Activated CD8-positive, alpha-beta T cell treated with anti-CD3 and anti-CD28 coated beads, Interleukin-2, amount 10 ng/mL, durations not matched to agents 7 days and 5 days (primary cell): ENCODE results near the gene FAHD2A. TPM values are rescaled to one million over a fixed set of nuclear protein-coding genes. Genes with fewer than 3 reads are reported as not detected.
"Not testable (repeated sequence)": the region's sequence is repeated elsewhere in the genome, so short reads cannot be mapped to it uniquely, and the experiment has no call there.

ENCODE experiments used
- ATAC-seq: fragments of 150-1000 bp; cut with Tn5 transposase; one replicate; pipeline ENCODE4 v1.10.0; 2021; ENCODE audit warnings: moderate library complexity
- CTCF ChIA-PET: fragments of 350-600 bp; sonication (Branson Sonifier 250); formaldehyde crosslinking; loops from one replicate; lab custom pipeline; 2021; ENCODE audit warnings: antibody characterized with exemption; lab: Charles Lee
- POLR2A ChIA-PET: fragments of 350-600 bp; sonication (Branson Sonifier 250); formaldehyde crosslinking; loops from one replicate; lab custom pipeline; 2021; ENCODE audit warnings: antibody characterized with exemption; lab: Charles Lee
- DNase-seq: peaks from one replicate; pipeline ENCODE4 v3.0.0-alpha.2; 2020
- H3K27ac Mint-ChIP-seq: one replicate; pipeline ENCODE4 v1.8.0; 2021; ENCODE audit warnings: mild to moderate bottlenecking, mixed read lengths
- H3K27me3 Mint-ChIP-seq: one replicate; pipeline ENCODE4 v1.8.0; 2021; ENCODE audit warnings: low read depth, mixed read lengths
- H3K36me3 Mint-ChIP-seq: one replicate; pipeline ENCODE4 v1.8.0; 2021; ENCODE audit warnings: low read depth, mixed read lengths
- H3K4me1 Mint-ChIP-seq: one replicate; pipeline ENCODE4 v1.8.0; 2021; ENCODE audit warnings: low read depth, mixed read lengths
- H3K4me3 Mint-ChIP-seq: one replicate; pipeline ENCODE4 v1.8.0; 2021; ENCODE audit warnings: mild to moderate bottlenecking, mixed read lengths
- H3K9me3 Mint-ChIP-seq: one replicate; pipeline ENCODE4 v1.8.0; 2022; ENCODE audit warnings: mixed read lengths; ENCODE audit not compliant: insufficient read depth
- total RNA-seq, 2 experiments: library from RNA; stranded (reverse); gene quantifications; one replicate each; pipeline ENCODE4 v1.2.3, GENCODE V29; 2021

Gene FAHD2A
- total RNA-seq: 10 to 100 TPM; 29.2 to 30.5 TPM

GRCh38 chr2:95402370-95403203, at the start of gene FAHD2A:
FAHD2A (plus strand) TSS chr2:95402708; CDS start chr2:95405559, 2,851 bp downstream.
- ATAC-seq (peak; percentile 97), DNase-seq (peak; percentile 97)
- Mint-ChIP-seq H3K9me3 (no peaks in the 10 kb centered on the region), H3K27me3 (no peaks in the 10 kb centered on the region), H3K4me3 (peak within 1 kb of the TSS; percentile 99), H3K27ac (peak within 1 kb of the TSS; percentile 97), H3K4me1 (peaks cover 20% of the 10 kb centered on the region), H3K36me3 (no peaks in the 10 kb centered on the region)
- ChIA-PET POLR2A (no interaction called here), CTCF (interaction anchor here (1.1 to 4.6 kb wide), 4 partner anchors 10 to 57 kb away, joined by 3 to 39 read pairs (median 7); no protein-coding TSS in a partner anchor)

GRCh38 chr2:95353055-95353575, 49.4 kb upstream of the FAHD2A start:
- peaks cover 3% of the 10 kb centered on the region for H3K27me3 Mint-ChIP-seq
- no peak overlapping the region for H3K4me3 Mint-ChIP-seq
- no peak overlapping the region for H3K27ac Mint-ChIP-seq
- ATAC-seq: no peak
- POLR2A ChIA-PET: no interaction called here
- no peaks in the 10 kb centered on the region for H3K9me3 Mint-ChIP-seq
- CTCF ChIA-PET: no interaction called here
- DNase-seq: no peak
- no peaks in the 10 kb centered on the region for H3K36me3 Mint-ChIP-seq
- H3K4me1 Mint-ChIP-seq: no peaks in the 10 kb centered on the region

GRCh38 chr2:95353613-95354468, 48.7 kb upstream of the FAHD2A start:
- Mint-ChIP-seq H3K4me3 (no peak overlapping the region), H3K27me3 (no peaks in the 10 kb centered on the region), H3K9me3 (no peaks in the 10 kb centered on the region), H3K36me3 (no peaks in the 10 kb centered on the region), H3K27ac (no peak overlapping the region), H3K4me1 (no peaks in the 10 kb centered on the region)
- CTCF ChIA-PET: no interaction called here
- POLR2A ChIA-PET: no interaction called here
- DNase-seq (no peak), ATAC-seq (no peak)

GRCh38 chr2:95354469-95354901, 48.0 kb upstream of the FAHD2A start:
- no peaks in the 10 kb centered on the region for H3K9me3 Mint-ChIP-seq
- POLR2A ChIA-PET: no interaction called here
- no peak overlapping the region for H3K4me3 Mint-ChIP-seq
- H3K36me3 Mint-ChIP-seq: no peaks in the 10 kb centered on the region
- peaks cover 3% of the 10 kb centered on the region for H3K27me3 Mint-ChIP-seq
- H3K27ac Mint-ChIP-seq: no peak overlapping the region
- CTCF ChIA-PET: no interaction called here
- no peaks in the 10 kb centered on the region for H3K4me1 Mint-ChIP-seq
- ATAC-seq: no peak
- no peak for DNase-seq

- no peak overlapping the region for H3K4me3 Mint-ChIP-seq
- H3K4me1 Mint-ChIP-seq: no peaks in the 10 kb centered on the region
- peaks cover 3% of the 10 kb centered on the region for H3K27me3 Mint-ChIP-seq
- no peaks in the 10 kb centered on the region for H3K36me3 Mint-ChIP-seq
- POLR2A ChIA-PET: no interaction called here
- CTCF ChIA-PET: no interaction called here
- no peaks in the 10 kb centered on the region for H3K9me3 Mint-ChIP-seq
- no peak for ATAC-seq
- no peak for DNase-seq
- no peak overlapping the region for H3K27ac Mint-ChIP-seq
Measured at GRCh38 chr2:95354925-95355324, 47.6 kb upstream of the FAHD2A start.

GRCh38 chr2:95355486-95355885, 47.0 kb upstream of the FAHD2A start:
- H3K4me3 Mint-ChIP-seq, POLR2A ChIA-PET, H3K36me3 Mint-ChIP-seq, CTCF ChIA-PET, ATAC-seq, H3K27ac Mint-ChIP-seq, H3K4me1 Mint-ChIP-seq, H3K9me3 Mint-ChIP-seq, H3K27me3 Mint-ChIP-seq, DNase-seq: not testable (repeated sequence)

- no peaks in the 10 kb centered on the region for H3K9me3 Mint-ChIP-seq
- H3K36me3 Mint-ChIP-seq: no peaks in the 10 kb centered on the region
- H3K4me1 Mint-ChIP-seq: no peaks in the 10 kb centered on the region
- H3K27me3 Mint-ChIP-seq: peaks cover 5% of the 10 kb centered on the region
- CTCF ChIA-PET: no interaction called here
- ATAC-seq (no peak), DNase-seq (no peak)
- H3K4me3 Mint-ChIP-seq: no peak overlapping the region
- POLR2A ChIA-PET: no interaction called here
- H3K27ac Mint-ChIP-seq: no peak overlapping the region
Measured at GRCh38 chr2:95356821-95357700, 45.4 kb upstream of the FAHD2A start.

- Mint-ChIP-seq H3K27ac (no peak overlapping the region), H3K36me3 (no peaks in the 10 kb centered on the region), H3K4me3 (no peak overlapping the region), H3K4me1 (no peaks in the 10 kb centered on the region), H3K27me3 (peaks cover 5% of the 10 kb centered on the region), H3K9me3 (no peaks in the 10 kb centered on the region)
- DNase-seq: no peak
- CTCF ChIA-PET: no interaction called here
- no peak for ATAC-seq
- POLR2A ChIA-PET: no interaction called here
Measured at GRCh38 chr2:95357717-95358280, 44.7 kb upstream of the FAHD2A start.

- Mint-ChIP-seq H3K36me3 (no peaks in the 10 kb centered on the region), H3K4me3 (no peak overlapping the region), H3K27me3 (peaks cover 7% of the 10 kb centered on the region), H3K27ac (no peak overlapping the region), H3K9me3 (no peaks in the 10 kb centered on the region), H3K4me1 (no peaks in the 10 kb centered on the region)
- POLR2A ChIA-PET: no interaction called here
- no peak for ATAC-seq
- DNase-seq: no peak
- CTCF ChIA-PET: no interaction called here
Measured at GRCh38 chr2:95359031-95359430, 43.5 kb upstream of the FAHD2A start.

- CTCF ChIA-PET: interaction anchor here (1.1 kb wide), 1 partner anchor 15 kb away, joined by 3 read pairs; no protein-coding TSS in a partner anchor
- peaks cover 10% of the 10 kb centered on the region for H3K27me3 Mint-ChIP-seq
Measured at GRCh38 chr2:95359501-95359930, 43.0 kb upstream of the FAHD2A start.

More at GRCh38 chr2:95359501-95359930, 43.0 kb upstream of the FAHD2A start:
- no peak overlapping the region for H3K27ac Mint-ChIP-seq
- H3K9me3 Mint-ChIP-seq: no peaks in the 10 kb centered on the region
- POLR2A ChIA-PET: interaction anchor here (0.7 kb wide), 1 partner anchor 202 kb away, joined by 3 read pairs; no protein-coding TSS in a partner anchor
- no peak for ATAC-seq
- H3K36me3 Mint-ChIP-seq: no peaks in the 10 kb centered on the region
- H3K4me1 Mint-ChIP-seq: no peaks in the 10 kb centered on the region
- H3K4me3 Mint-ChIP-seq: no peak overlapping the region
- DNase-seq: no peak
